K562 (cell line): ENCODE measurements around the gene STT3B. TPM values are rescaled to one million over a fixed set of nuclear protein-coding genes. Genes with fewer than 3 reads are reported as not detected.

Experiments
- CREM ChIP-seq: IDR thresholded peaks from 2 replicates; pipeline ENCODE4 v1.6.1; 2014; ENCODE audit warnings: antibody characterized with exemption, low read depth
- ETV5 ChIP-seq: sonication (generic); formaldehyde crosslinking; IDR thresholded peaks from 2 replicates; pipeline ENCODE4 v1.4.0; 2020; ENCODE audit warnings: low read depth, mild to moderate bottlenecking, missing genetic modification reagents
- FOSL1 ChIP-seq: fragments of 200-800 bp; sonication (Bioruptor generic); conservative IDR thresholded peaks from 2 replicates; pipeline ENCODE4 v1.6.1; 2016; ENCODE audit warnings: missing genetic modification characterization, missing compliant biosample characterization
- GATAD2B ChIP-seq: fragments of 450-650 bp; IDR thresholded peaks from 2 replicates; pipeline ENCODE4 v1.6.1; 2017; ENCODE audit warnings: mild to moderate bottlenecking, borderline replicate concordance
- HMG20A ChIP-seq: fragments of 450-650 bp; formaldehyde crosslinking; conservative IDR thresholded peaks from 2 replicates; pipeline ENCODE4 v1.4.0; 2020; ENCODE audit warnings: mild to moderate bottlenecking, mixed read lengths
- JUNB ChIP-seq: fragments of 450-650 bp; formaldehyde crosslinking; conservative IDR thresholded peaks from 2 replicates; pipeline ENCODE4 v1.4.0; 2020; ENCODE audit warnings: mild to moderate bottlenecking
- MIER1 ChIP-seq: fragments of 450-650 bp; IDR thresholded peaks from 2 replicates; pipeline ENCODE4 v1.6.1; 2016; ENCODE audit warnings: antibody characterized with exemption, mild to moderate bottlenecking, low read depth
- NFRKB ChIP-seq: fragments of 450-650 bp; IDR thresholded peaks from 2 replicates; pipeline ENCODE4 v1.6.1; 2016; ENCODE audit warnings: low read depth
- NR2C1 ChIP-seq, 2 experiments: fragments of 450-650 bp; IDR thresholded peaks; 2 replicates each; pipeline ENCODE4 v1.6.1; 2017; ENCODE audit warnings: mild to moderate bottlenecking in 2 of 2, antibody characterized with exemption in 1 of 2, inconsistent platforms in 1 of 2, missing compliant biosample characterization in 1 of 2, missing genetic modification characterization in 1 of 2
- RFX7 ChIP-seq: fragments of 250-450 bp; sonication (Bioruptor Pico); IDR thresholded peaks from 2 replicates; pipeline ENCODE4 v1.5.1; 2021; ENCODE audit warnings: mild to moderate bottlenecking
- SMARCA4 ChIP-seq: fragments of 450-650 bp; IDR thresholded peaks from 2 replicates; pipeline ENCODE4 v1.6.1; 2016
- SRSF3 ChIP-seq: fragments of 200-400 bp; formaldehyde crosslinking; IDR thresholded peaks from 2 replicates; pipeline ENCODE4 v1.6.1; 2016; ENCODE audit warnings: mild to moderate bottlenecking, low read length, moderate library complexity; ENCODE audit not compliant: insufficient read depth
- XRCC3 ChIP-seq: fragments of 450-650 bp; IDR thresholded peaks from 2 replicates; pipeline ENCODE4 v1.6.1; 2017; ENCODE audit warnings: mild to moderate bottlenecking, moderate library complexity
- XRCC5 ChIP-seq: fragments of 200-400 bp; formaldehyde crosslinking; IDR thresholded peaks from 2 replicates; pipeline ENCODE4 v1.6.1; 2017; ENCODE audit warnings: low read depth, mild to moderate bottlenecking, low read length
- ZNF239 ChIP-seq: fragments of 250-450 bp; sonication (Bioruptor Pico); IDR thresholded peaks from 2 replicates; pipeline ENCODE4 v1.4.0; 2020; ENCODE audit warnings: mild to moderate bottlenecking
- ZNF24 ChIP-seq: fragments of 450-650 bp; IDR thresholded peaks from 2 replicates; pipeline ENCODE4 v1.6.1; 2016
- ZNF77 ChIP-seq: fragments of 250-450 bp; sonication (Bioruptor Pico); IDR thresholded peaks from 2 replicates; pipeline ENCODE4 v1.5.0; 2020
- polyA plus RNA-seq, 8 experiments: library from polyadenylated mRNA; depleted of rRNA in 4 of 8; stranded (reverse) in 5 of 8; unstranded in 3 of 8; fragments of >200 nt; fragmentation: Nextera tagmentation in 2 of 8; fragmentation: Illumina TruSeq in 1 of 8; extraction: Ambion mirVana in 2 of 8; extraction: Trizol in 1 of 8; gene quantifications; 2 replicates each; pipeline versions ENCODE4 v1.2.1 to v1.2.3, GENCODE V29; 2011 to 2014; ENCODE audit warnings: inconsistent platforms in 1 of 8, missing spikeins in 1 of 8
- total RNA-seq, 7 experiments: library from RNA; depleted of rRNA in 6 of 7; stranded (reverse); fragments of >200 nt in 6 of 7; fragmentation: Illumina TruSeq in 2 of 7; extraction: Trizol in 2 of 7; gene quantifications; 2 replicates each; pipeline versions ENCODE4 v1.2.1 to v1.2.3, GENCODE V29; 2011 to 2021; ENCODE audit warnings: low replicate concordance in 1 of 7
- TF ChIP-seq, protein P1 (sequence below): fragments of 450-650 bp; formaldehyde crosslinking; IDR thresholded peaks from 2 replicates; pipeline ENCODE4 v1.4.0; 2020; ENCODE audit warnings: mild to moderate bottlenecking, moderate library complexity
- TF ChIP-seq, protein P2 (sequence below), 3 experiments: fragments of 200-800 bp in 1 of 3; sonication (Bioruptor generic) in 1 of 3; sonication (generic) in 1 of 3; formaldehyde crosslinking in 1 of 3; IDR thresholded peaks; 2 replicates each; pipeline versions ENCODE4 v1.6.1 to v1.8.0; 2016 to 2022; ENCODE audit warnings: mild to moderate bottlenecking in 2 of 3, missing compliant biosample characterization in 2 of 3, missing genetic modification characterization in 2 of 3, missing genetic modification reagents in 1 of 3
- TF ChIP-seq, protein P3 (sequence below): IDR thresholded peaks from 3 replicates; pipeline ENCODE4 v1.6.1; 2011; ENCODE audit warnings: borderline replicate concordance, mild to moderate bottlenecking, moderate library complexity; ENCODE audit not compliant: insufficient read length; ENCODE audit errors: extremely low read depth
- TF ChIP-seq, protein P4 (sequence below): fragments of 250-450 bp; sonication (Bioruptor Pico); IDR thresholded peaks from 2 replicates; pipeline ENCODE4 v1.5.0; 2020; ENCODE audit warnings: mild to moderate bottlenecking

STT3B gene
- total and polyA plus RNA-seq, 9 of the 15 experiments (the other 6 are each of a cell fraction or from before 2014, with no cell fraction given): 22.4 to 147 (median 100) TPM

DNA sequence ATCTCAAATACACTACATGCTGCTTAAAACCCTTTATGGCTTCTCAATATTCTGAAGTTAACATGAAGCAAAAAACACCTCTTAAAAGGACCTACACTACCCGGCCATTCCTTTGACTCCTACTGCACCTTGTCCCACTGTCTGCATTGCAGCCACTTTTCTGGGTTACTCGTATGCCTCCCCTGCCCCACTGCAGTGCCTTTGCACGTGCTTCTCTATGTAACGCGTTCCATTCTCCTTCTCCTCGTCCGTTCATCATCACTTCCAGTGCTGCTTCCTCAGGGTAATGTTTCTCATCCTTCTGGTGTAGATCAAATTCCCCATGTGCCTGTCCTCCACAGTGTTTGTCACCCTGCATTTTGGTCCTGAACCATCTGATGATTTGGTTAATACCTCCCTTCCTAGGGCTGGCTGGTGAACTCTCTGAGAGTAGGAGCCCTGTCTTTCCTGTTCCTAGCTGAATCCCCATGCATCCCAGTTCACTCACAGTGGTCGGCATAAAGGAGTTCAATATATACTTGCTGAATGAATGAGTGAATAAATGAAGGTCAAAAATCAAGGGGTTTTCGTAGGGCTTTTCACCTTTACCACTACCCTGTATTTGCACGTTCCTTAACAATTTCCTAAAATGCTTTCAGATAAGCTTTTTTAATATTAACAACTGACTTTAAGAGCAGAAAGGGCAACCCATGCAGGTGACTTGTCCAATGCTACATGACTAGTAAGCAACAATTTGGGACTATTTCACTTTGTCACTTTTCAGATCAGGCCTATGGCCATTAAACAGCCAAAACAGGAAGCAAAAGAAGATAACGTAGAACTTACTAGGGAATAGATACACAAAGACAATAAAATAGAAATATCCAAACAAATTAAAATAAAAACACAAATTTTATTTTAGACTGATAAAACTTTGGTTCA is 2.4 kb upstream of the STT3B start (continued):
- TF ChIP-seq, protein P1, sequence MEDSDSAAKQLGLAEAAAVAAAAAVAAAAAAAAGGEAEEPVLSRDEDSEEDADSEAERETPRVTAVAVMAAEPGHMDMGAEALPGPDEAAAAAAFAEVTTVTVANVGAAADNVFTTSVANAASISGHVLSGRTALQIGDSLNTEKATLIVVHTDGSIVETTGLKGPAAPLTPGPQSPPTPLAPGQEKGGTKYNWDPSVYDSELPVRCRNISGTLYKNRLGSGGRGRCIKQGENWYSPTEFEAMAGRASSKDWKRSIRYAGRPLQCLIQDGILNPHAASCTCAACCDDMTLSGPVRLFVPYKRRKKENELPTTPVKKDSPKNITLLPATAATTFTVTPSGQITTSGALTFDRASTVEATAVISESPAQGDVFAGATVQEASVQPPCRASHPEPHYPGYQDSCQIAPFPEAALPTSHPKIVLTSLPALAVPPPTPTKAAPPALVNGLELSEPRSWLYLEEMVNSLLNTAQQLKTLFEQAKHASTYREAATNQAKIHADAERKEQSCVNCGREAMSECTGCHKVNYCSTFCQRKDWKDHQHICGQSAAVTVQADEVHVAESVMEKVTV (CRISPR knock-in tag): 0 out of 2 replicates have a peak, but pooled peaks have one; percentile 23
- TF ChIP-seq HMG20A (CRISPR knock-in tag) (no peak), RFX7 (no peak), XRCC3 (no peak), MIER1 (no peak), NFRKB (0 out of 2 replicates have a peak, but pooled peaks have one; percentile 43), ZNF77 (no peak), ZNF239 (CRISPR knock-in tag) (0 out of 2 replicates have a peak, but pooled peaks have one; percentile 35), GATAD2B (0 out of 2 replicates have a peak, but pooled peaks have one; percentile 26), JUNB (no peak), ZNF24 (peak; percentile 88), XRCC5 (no peak), NR2C1 (IDR thresholded peaks at IDR 0.05) (no peak), NR2C1 (tag; IDR thresholded peaks at IDR 0.05) (no peak), ETV5 (no peak), CREM (no peak), SRSF3 (no peak), FOSL1 (tag) (0 out of 2 replicates have a peak, but pooled peaks have one; percentile 12), SMARCA4 (no peak)
- TF ChIP-seq, protein P2, sequence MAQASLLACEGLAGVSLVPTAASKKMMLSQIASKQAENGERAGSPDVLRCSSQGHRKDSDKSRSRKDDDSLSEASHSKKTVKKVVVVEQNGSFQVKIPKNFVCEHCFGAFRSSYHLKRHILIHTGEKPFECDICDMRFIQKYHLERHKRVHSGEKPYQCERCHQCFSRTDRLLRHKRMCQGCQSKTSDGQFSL (CRISPR knock-in tag; IDR thresholded peaks at IDR 0.05): no peak
- TF ChIP-seq, protein P2 (tag; IDR thresholded peaks at IDR 0.05): no peak
- TF ChIP-seq, protein P3, sequence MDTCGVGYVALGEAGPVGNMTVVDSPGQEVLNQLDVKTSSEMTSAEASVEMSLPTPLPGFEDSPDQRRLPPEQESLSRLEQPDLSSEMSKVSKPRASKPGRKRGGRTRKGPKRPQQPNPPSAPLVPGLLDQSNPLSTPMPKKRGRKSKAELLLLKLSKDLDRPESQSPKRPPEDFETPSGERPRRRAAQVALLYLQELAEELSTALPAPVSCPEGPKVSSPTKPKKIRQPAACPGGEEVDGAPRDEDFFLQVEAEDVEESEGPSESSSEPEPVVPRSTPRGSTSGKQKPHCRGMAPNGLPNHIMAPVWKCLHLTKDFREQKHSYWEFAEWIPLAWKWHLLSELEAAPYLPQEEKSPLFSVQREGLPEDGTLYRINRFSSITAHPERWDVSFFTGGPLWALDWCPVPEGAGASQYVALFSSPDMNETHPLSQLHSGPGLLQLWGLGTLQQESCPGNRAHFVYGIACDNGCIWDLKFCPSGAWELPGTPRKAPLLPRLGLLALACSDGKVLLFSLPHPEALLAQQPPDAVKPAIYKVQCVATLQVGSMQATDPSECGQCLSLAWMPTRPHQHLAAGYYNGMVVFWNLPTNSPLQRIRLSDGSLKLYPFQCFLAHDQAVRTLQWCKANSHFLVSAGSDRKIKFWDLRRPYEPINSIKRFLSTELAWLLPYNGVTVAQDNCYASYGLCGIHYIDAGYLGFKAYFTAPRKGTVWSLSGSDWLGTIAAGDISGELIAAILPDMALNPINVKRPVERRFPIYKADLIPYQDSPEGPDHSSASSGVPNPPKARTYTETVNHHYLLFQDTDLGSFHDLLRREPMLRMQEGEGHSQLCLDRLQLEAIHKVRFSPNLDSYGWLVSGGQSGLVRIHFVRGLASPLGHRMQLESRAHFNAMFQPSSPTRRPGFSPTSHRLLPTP: no peak
- TF ChIP-seq, protein P4, sequence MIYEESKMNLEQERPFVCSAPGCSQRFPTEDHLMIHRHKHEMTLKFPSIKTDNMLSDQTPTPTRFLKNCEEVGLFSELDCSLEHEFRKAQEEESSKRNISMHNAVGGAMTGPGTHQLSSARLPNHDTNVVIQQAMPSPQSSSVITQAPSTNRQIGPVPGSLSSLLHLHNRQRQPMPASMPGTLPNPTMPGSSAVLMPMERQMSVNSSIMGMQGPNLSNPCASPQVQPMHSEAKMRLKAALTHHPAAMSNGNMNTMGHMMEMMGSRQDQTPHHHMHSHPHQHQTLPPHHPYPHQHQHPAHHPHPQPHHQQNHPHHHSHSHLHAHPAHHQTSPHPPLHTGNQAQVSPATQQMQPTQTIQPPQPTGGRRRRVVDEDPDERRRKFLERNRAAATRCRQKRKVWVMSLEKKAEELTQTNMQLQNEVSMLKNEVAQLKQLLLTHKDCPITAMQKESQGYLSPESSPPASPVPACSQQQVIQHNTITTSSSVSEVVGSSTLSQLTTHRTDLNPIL (CRISPR knock-in tag): no peak
